NCI-H1105 (cell line): Measurements from ENCODE around the gene PAPSS2.

Experiments used
- DNase-seq: peaks from one replicate; lab custom pipeline; 2025; lab: John Stamatoyannopoulos, UW

Gene PAPSS2

DNA sequence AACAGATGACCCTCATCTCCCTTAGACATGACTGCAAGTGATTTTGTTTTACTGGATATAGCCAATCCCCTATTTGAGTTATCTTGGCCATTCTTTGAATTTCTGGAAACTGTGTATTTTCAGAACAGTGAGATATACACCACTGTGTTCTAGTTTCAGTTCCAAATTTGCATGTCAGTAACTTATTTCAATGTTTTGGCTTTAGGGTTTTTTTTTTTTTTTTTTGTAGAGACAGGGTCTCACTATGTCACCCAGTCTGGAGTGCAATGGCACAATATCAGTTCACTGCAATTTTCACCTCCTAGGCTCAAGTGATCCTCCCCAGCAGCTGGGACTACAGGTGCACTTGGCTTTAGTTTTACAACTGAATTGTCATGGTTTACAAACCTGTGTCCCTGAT lies 91.1 kb downstream of the PAPSS2 start:
- DNase-seq = no peak

DNA sequence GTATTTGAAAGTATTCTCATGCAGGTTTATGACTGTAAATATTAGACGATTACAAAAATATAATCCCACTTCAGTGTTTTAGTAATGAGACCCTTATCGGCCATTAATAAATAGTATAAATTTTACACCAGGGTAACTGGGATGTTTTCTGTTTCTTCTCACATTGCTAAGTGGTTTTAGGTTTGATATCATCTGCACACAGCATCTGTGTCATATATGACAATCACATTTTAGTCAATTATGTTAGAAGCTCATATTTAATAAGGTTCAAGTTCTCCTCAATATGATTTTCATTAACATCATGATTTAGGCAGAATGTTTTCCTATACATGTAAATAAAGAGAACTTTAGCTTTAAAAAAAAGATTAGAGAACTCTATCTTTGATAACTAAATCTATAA lies 91.6 kb downstream of the PAPSS2 start:
- DNase-seq = no peak

GRCh38 chr10:87752566-87752965 lies 92.9 kb downstream of the PAPSS2 start:
- no peak for DNase-seq

DNA sequence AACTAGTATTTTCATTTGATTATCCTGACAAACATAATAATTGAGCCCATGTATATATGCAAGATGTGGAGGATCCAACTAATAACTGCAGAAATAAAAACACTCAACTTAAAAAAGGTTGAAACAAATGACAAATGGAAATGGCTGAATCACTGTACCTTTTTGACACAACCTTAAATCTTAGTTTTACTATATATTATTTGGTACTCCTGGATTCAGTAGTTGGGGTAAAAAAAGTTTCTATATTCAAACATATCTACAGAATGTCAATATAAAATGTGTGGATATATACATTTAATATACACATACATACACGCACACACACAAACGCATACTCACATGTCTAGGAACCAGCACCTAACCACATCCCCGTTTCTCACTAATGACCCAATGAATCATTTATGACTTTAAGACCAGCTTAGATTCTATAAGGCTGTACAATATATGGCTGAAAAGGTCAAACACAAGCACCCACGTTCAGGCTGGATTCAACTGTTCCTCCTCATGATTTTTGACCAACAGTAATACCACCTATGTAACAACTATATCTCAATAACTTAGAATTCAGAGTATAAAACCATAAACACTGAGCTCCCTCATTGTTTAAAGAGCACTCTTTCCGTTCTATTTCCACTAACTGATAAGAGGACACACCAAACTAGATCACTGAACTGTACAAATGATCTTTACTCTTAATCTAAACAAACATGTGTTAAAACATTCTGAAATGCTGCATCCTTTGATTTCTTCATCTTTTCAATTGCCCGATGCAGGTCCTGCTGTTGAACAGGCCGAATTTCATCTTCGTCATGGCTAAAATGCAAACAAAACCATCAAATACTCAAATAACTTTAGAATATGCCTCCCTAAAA lies 94.6 kb downstream of the PAPSS2 start:
- no peak for DNase-seq

- DNase-seq = no peak
Measured at GRCh38 chr10:87757685-87758084, 98.0 kb downstream of the PAPSS2 start.

DNA sequence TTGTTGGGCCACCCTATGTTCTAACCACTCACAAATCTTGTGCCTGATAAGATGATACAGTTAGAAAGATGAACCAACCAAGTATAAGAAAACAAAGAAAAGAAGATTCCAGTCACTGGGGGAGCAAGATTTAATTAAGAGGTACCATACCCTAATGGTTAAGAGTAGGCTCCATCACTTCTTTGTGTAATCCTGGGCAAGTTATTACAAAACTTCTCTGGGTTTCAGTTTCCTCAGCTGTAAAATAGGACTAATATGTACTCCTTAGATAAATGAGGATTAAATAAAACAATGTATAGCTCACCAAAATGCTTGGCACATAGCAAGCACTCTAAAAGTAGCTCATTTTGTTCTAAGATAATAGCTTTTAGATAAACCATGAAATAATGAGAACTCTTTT lies 99.9 kb downstream of the PAPSS2 start:
- no peak for DNase-seq

DNA sequence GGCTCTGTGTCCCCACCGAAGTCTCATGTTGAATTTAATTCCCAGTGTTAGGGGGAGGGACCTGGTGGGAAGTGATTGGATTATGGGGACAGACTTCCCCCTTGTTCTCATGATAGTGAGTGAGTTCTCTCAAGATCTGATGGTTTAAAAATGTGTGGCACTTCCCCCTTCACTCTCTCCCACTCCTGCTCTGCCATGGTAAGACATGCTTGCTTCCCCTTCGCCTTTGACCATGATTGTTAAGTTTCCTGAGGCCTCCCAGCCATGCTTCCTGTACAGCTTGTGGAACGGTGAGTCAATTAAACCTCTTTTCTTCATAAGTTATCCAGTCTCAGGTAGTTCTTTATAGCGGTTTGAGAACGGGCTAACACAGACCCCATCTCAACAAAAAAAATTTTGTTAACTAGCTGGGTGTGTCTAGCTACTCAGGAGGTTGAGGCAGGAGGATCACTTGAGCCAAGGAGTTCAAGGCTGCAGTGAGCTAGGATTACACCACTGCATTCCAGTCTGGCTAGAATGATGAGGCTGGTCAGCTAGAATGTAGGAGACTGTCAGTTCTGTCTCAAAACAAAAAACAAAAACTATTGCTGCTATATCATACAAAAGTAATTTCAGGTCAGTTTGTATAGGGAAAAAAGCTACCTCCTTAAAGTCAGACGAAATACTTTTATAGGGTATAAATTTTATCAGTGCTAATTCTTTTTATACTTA lies 100.7 kb downstream of the PAPSS2 start:
- DNase-seq = no peak

DNA sequence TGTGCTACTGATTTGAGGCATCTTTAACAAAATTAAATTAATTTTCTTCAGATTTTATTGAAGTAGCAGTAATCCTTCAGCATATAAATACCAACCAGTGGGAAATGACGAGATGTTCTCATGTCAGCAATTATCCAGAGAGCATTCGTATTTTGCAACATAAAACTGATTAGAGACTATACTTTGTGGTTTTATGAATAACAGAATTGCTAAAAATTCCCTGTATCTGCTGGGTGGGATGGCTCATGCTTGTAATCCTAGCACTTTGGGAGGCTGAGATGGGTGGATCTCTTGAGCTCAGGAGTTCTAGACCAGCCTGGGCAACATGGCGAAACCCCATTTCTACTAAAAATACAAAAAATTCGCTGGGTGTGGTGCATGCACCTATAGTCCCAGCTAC lies 101.5 kb downstream of the PAPSS2 start:
- DNase-seq = no peak

GRCh38 chr10:87761892-87762291 lies 102.2 kb downstream of the PAPSS2 start:
- DNase-seq = no peak

DNA sequence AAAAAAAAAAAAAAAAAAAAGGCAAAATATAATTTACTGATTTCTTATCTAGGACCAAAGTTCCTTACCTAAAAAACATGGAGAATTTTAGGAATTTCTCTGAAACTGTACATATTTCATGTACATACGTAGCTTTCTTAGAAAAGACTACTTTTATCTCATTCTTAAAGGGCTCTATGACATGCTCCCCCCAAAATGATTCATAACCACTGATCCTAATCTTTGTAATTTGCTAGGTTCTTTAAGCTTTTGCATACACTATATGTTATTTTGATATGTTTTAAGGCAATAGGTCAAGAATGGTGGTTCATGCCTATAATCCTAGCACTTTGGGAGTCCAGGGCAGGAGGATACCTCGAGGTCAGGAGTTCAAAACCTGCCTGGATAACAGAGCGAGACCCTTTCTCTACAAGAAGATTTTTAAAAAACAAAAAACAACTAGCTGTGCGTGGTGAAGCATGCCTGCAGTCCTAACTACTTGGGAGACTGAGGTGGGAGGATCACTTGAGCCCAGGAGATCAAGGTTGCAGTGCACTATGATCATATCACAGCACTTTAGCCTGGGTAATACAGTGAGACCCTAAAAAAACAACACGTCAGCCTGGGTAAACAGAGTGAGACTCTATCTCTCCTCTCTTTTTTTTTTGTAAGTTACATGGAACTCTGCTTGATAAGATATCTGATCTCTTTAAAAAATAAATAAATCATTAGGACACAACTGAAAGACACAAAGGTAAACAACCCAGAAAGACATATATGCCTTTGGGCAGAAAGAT lies 103.6 kb downstream of the PAPSS2 start:
- no peak for DNase-seq

DNA sequence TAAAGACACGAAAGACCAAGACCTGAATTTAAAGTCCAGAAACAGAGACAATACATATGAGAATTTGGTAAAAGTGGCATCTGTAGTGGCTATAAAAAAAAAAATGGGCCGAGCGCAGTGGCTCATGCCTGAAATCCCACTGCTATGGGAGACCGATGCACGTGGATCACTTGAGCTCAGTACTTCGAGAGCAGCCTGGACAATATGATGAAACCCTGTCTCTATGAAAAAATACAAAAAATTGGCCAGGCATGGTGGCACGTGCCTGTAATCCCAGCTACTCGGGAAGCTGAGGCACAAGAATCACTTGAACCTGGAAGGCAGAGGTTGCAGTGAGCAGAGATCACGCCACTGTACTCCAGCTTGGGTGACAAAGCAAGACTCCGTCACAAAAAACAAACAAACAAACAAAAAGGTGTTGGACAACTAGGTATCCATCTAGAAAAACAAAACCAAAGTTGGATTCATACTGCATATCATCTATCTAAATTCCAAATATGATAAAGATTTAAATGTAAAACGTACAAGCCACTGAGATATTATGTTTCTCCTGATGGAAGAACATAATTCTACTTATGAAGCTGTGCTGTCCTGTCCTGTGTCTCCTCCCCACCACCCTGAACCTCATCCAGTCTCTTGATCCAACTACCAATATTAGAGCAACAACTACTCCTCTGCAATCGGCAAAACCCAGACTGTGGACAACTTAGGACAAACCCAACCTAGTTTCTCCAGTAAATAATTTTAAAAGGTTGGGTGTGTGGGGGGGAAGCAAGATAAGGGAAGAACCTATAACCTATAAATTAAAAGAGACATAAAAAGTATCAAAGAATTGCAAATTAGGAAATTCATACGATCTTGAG lies 104.6 kb downstream of the PAPSS2 start:
- no peak for DNase-seq

GRCh38 chr10:87765666-87766376 lies 106.1 kb downstream of the PAPSS2 start:
- DNase-seq = no peak

DNA sequence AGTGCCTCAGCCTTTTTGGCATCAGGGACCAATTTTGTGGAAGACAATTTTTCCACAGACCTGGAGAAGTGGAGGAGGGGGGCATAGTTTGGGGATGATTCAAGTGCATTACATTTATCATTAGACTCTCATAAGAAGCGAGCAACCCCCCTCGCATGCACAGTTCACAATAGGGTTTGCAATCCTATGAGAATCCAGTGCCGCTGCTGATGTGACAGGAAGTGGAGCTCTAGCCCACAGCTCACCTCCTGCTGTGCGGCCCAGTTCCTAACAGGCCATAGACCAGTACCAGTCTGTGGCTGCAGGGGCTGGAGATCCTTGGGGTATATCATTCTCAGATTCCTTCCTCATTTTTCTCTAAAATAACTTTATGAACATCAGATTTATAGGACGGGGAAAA lies 107.6 kb downstream of the PAPSS2 start:
- DNase-seq = no peak

DNA sequence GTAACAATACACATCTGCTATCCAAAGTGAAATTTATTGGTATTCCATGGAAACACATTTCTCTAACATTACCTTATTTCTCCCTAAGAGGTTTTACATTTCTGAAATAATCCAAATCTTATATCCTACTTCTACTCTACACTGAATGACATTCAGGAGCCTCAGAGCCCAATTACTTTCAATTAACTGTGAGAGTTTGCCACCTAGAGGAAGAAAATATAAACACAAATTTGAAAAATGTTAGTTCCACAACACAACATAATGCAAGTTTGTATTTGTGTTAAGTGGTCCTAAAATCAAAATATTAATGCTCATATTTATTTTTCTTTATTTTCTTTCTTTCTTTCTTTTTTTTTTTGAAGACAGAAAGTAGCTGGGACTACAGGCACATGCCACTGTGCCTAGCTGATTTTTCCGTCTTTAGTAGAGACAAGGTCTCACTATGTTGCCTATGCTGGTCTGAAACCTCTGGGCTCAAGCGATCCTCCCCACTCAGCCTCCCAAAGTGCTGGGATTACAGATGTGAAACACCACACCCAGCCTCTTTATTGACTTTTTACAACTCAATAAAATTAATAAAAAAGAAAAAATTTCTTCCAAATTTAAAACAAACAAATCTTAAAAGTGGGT lies 112.3 kb downstream of the PAPSS2 start:
- DNase-seq = no peak

- no peak for DNase-seq
Measured at GRCh38 chr10:87775766-87776165, 116.1 kb downstream of the PAPSS2 start.

DNA sequence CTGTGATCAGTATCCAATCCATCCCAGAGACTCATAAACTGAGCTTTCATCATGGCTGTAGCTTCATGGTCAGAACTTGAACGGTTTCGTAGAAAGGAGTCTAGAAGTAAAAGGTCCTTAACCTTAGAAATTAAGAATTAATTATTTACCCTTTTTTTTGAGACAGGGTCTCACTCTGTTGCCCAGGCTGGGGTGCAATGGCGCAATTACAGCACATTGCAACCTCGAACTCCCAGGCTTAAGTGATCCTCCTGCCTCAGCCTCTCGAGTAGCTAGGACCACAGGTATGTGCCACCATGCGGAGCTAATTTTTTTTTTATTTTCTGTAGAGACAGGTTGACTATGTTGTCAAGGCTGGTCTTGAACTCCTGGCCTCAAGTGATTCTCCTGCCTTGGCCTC lies 116.7 kb downstream of the PAPSS2 start:
- no peak for DNase-seq

DNA sequence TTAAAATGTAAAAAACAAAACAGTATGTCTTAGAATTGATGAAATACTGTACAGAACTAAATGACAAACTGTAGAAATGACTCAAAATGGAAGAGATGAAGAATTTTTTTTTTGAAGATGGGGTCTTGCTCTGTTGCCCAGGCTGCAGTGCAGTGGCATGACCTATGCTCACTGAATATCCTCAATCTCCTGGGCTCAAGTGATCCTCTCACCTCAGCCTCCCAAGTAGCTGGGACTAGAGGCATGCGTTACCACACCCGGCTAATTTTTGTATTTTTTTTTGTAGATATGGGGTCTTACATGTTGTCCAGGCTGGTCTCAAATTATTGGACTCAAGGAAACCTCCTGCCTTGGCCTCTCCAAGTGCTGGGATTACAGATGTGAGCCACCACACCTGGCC lies 121.9 kb downstream of the PAPSS2 start:
- no peak for DNase-seq

- DNase-seq = no peak
Measured at GRCh38 chr10:87782721-87783120, 123.0 kb downstream of the PAPSS2 start.

DNA sequence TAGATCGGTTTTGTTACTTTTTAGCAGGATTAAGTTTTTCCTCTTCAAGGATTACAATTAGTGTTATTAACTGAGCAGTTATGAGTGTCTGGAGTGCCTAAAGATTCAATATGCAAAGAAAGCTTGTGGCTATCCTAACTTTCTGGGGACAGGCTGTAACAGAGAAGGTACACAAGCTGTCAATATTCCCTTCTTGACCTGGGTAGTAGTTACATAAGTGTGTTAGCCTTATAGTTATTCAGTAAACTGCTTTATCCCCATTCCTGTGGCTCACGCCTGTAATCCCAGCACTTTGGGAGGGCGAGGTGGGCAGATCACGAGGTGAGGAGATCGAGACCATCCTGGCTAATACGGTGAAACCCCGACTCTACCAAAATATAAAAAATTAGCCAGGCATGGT lies 126.7 kb downstream of the PAPSS2 start:
- no peak for DNase-seq

GRCh38 chr10:87790185-87790584 lies 130.5 kb downstream of the PAPSS2 start:
- DNase-seq = no peak

DNA sequence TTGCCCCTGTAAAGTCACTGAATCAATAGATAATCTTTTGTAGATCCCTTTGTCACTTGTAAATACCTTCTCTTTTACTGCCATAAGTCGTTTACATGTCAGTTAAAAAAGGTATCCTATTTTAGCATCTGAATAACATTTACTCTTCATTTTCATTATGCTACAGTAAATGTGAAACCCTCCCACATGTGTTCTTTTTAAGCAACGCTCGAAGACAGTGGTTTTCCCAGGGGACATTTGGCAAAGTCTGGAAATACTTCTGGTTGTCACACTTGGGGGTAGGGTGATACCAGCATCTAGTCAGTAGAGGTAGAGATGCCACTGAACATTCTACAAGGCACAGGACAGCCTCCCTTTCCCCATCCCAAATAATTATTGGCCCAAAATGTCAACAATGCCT lies 134.6 kb downstream of the PAPSS2 start:
- no peak for DNase-seq
